ENCODE data around the gene HDAC8. TPM values are rescaled to one million over a fixed set of nuclear protein-coding genes. Genes with fewer than 3 reads are reported as not detected.
"Not testable (repeated sequence)": the region's sequence is repeated elsewhere in the genome, so short reads cannot be mapped to it uniquely, and the experiment has no call there.

The HDAC8 gene
- 19.9 TPM for total RNA-seq

- peak; percentile 17 to 80 (median 64) for DNase-seq (ENCODE audit: low read depth in 2 of 3, low spot score in 2 of 3)
Observed at GRCh38 chrX:72572248-72573157, at the start of gene HDAC8. Gene HDAC8, minus strand, starts transcription at chrX:72572843. Its CDS starts 82 bp downstream, at chrX:72572761.

GRCh38 chrX:72621625-72622485 is 49.2 kb upstream of the HDAC8 start:
- DNase-seq (ENCODE audit: low read depth in 2 of 3, low spot score in 2 of 3), result no peak

- DNase-seq (ENCODE audit: low read depth in 2 of 3, low spot score in 2 of 3), result no peak
Observed at GRCh38 chrX:72621163-72621562, 48.5 kb upstream of the HDAC8 start.

- DNase-seq (ENCODE audit: low read depth in 2 of 3, low spot score in 2 of 3), result no peak
Observed at GRCh38 chrX:72620550-72621145, 48.0 kb upstream of the HDAC8 start.

GRCh38 chrX:72609313-72609712 is 36.7 kb upstream of the HDAC8 start:
- DNase-seq (ENCODE audit: low read depth in 2 of 3, low spot score in 2 of 3), result peak in 1 of 3 donors; percentile 7

- DNase-seq (ENCODE audit: low read depth in 2 of 3, low spot score in 2 of 3), result no peak
Observed at GRCh38 chrX:72604705-72605104, 32.1 kb upstream of the HDAC8 start.

GRCh38 chrX:72604112-72604511 is 31.5 kb upstream of the HDAC8 start:
- DNase-seq (ENCODE audit: low read depth in 2 of 3, low spot score in 2 of 3), result no peak

- DNase-seq (ENCODE audit: low read depth in 2 of 3, low spot score in 2 of 3), result not testable (repeated sequence)
Observed at GRCh38 chrX:72591038-72591437, 18.4 kb upstream of the HDAC8 start.

GRCh38 chrX:72584163-72584562 is 11.5 kb upstream of the HDAC8 start:
- no peak for DNase-seq (ENCODE audit: low read depth in 2 of 3, low spot score in 2 of 3)

- peak in 1 of 3 donors; percentile 38 for DNase-seq (ENCODE audit: low read depth in 2 of 3, low spot score in 2 of 3)
Observed at GRCh38 chrX:72576141-72576894, 3.7 kb upstream of the HDAC8 start.

GRCh38 chrX:72573158-72573511 is 492 bp upstream of the HDAC8 start:
- DNase-seq (ENCODE audit: low read depth in 2 of 3, low spot score in 2 of 3), result no peak

GRCh38 chrX:72569786-72570185 is 2.9 kb downstream of the HDAC8 start:
- no peak for DNase-seq (ENCODE audit: low read depth in 2 of 3, low spot score in 2 of 3)

GRCh38 chrX:72568406-72569092 is 4.1 kb downstream of the HDAC8 start:
- no peak for DNase-seq (ENCODE audit: low read depth in 2 of 3, low spot score in 2 of 3)

- no peak for DNase-seq (ENCODE audit: low read depth in 2 of 3, low spot score in 2 of 3)
Observed at GRCh38 chrX:72566448-72566847, 6.2 kb downstream of the HDAC8 start.

GRCh38 chrX:72559655-72560054 is 13.0 kb downstream of the HDAC8 start:
- not testable (repeated sequence) for DNase-seq (ENCODE audit: low read depth in 2 of 3, low spot score in 2 of 3)

GRCh38 chrX:72554448-72555140 is 18.0 kb downstream of the HDAC8 start:
- no peak for DNase-seq (ENCODE audit: low read depth in 2 of 3, low spot score in 2 of 3)

- not testable (repeated sequence) for DNase-seq (ENCODE audit: low read depth in 2 of 3, low spot score in 2 of 3)
Observed at GRCh38 chrX:72552443-72552842, 20.2 kb downstream of the HDAC8 start.

- no peak for DNase-seq (ENCODE audit: low read depth in 2 of 3, low spot score in 2 of 3)
Observed at GRCh38 chrX:72545990-72546389, 26.7 kb downstream of the HDAC8 start.

GRCh38 chrX:72540318-72540717 is 32.3 kb downstream of the HDAC8 start:
- DNase-seq (ENCODE audit: low read depth in 2 of 3, low spot score in 2 of 3), result peak in 1 of 3 donors; percentile 37
